ENCODE measurements around the gene AKR1C8. TPM values are rescaled to one million over a fixed set of nuclear protein-coding genes. Genes with fewer than 3 reads are reported as not detected.
"Not testable (repeated sequence)": the region's sequence is repeated elsewhere in the genome, so short reads cannot be mapped to it uniquely, and the experiment has no call there.

Gene AKR1C8
- total RNA-seq, 5 donors from 2014 or later (not counting 1 experiment from before 2014, with no cell fraction given) = 0.46 to 2.0 (median 1.6) TPM; not detected in 1

DNA sequence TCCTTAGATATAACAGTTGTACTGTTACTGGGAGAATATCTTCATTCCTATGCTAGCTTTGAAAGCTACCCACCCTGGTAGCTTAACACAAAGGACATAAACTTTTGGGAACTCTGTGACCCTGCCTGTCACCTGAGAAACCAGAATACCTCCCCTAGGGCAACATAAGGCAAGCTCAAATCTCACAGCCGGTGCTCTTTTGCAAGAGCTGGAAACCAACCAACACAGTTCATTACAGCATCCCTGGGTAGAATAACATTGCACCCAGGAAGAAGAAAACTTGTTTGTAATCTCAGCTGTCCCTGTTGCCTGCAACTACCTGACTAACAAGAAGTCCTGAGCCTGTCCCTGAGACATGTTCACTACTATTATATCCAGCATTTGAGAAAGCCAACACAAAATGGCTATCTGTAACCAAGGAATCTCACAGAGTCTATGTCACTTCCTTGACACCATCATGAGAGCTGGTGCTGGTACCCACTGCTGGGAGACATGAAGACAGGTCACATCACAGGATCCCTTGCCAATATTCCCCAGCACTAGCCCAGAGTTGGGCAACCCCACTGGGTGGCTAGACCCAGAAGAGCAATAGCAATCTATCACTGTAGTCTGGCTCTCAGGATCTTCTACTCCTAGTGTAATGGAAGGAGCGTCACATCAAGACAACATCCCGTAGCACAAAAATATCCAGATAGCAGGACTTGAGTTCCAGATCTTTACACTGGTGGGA is 59.5 kb downstream of the AKR1C8 start:
- ChIA-PET POLR2A (no interaction called here), CTCF (no interaction called here)
- no peaks in the 10 kb centered on the region for H3K36me3 ChIP-seq (ENCODE audit: control insufficient read depth in 2 of 2, extremely low read depth in 1 of 2, insufficient read depth in 1 of 2, low read length in 1 of 2)
- DNase-seq = no peak
- H3K9me3 ChIP-seq = peaks cover 2% of the 10 kb centered on the region
- H3K4me1 ChIP-seq (ENCODE audit: control insufficient read depth in 1 of 2, extremely low read depth in 1 of 2, insufficient read depth in 2 of 2, low read length in 2 of 2) = no peaks in the 10 kb centered on the region
- peaks cover 0 to 2% of the 10 kb centered on the region in 2 experiments for H3K27me3 ChIP-seq (replicated peaks in 1 of 2; ENCODE audit: control insufficient read depth in 2 of 2, extremely low read depth in 1 of 2, insufficient read depth in 2 of 2, low read length in 1 of 2)
- no CpG with 5 or more reads among the region's 3 CpGs for WGBS (ENCODE audit: insufficient coverage)
- no peak for ATAC-seq (replicated peaks in 1 of 4)
- H3K4me1 Mint-ChIP-seq = no peaks in the 10 kb centered on the region
- no peak overlapping the region for H3K27ac ChIP-seq (ENCODE audit: low read length)
- H3K9me3 Mint-ChIP-seq = peaks cover under 1 to 19% (median 9%) of the 10 kb centered on the region in 3 donors
- no peak overlapping the region for H3K27ac Mint-ChIP-seq
- H3K4me3 Mint-ChIP-seq = no peak overlapping the region
- H3K36me3 Mint-ChIP-seq = no peaks in the 10 kb centered on the region
- H3K4me3 ChIP-seq (ENCODE audit: control insufficient read depth in 1 of 2, extremely low read depth in 1 of 2, low read length in 1 of 2) = no peak overlapping the region
- H3K27me3 Mint-ChIP-seq = peaks cover 0 to 10% of the 10 kb centered on the region in 2 donors

DNA sequence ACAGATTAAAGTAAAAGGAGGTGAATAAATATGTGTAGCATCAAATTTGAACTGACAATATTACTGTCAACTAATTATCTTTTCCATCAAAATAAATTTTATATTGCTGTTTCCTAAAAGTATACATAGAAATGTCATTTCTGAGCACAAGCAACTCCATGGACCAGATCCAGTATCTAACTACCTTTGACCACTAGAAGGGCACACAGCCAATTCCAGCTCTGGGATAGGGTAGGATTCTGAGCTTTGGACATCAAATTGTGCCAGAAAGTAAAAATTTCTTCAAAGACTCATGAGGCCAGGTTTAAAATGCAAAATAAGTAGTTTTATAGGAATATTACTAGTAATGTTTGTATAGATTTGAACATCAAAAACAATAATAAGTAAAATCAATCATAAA is 61.1 kb downstream of the AKR1C8 start:
- H3K9me3 Mint-ChIP-seq = peaks cover 4 to 22% (median 13%) of the 10 kb centered on the region in 3 donors

DNA sequence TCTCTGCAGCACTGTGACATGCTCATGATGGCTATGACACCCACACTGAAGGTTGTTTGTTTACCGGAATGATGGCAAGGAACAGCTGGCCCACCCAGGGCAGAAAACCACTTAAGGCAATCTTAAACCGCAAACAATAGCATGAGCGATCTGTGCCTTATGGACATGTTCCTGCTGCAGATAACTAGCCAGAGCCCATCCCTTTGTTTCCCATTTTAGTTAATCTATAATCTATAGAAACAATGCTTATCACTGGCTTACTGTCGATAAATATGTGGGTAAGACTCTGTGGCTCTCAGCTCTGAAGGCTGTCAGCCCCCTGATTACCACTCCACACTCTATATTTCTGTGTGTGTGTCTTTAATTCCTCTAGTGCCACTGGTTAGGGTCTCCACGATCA is 65.0 kb downstream of the AKR1C8 start:
- POLR2A ChIA-PET; H3K36me3 ChIP-seq (ENCODE audit: control insufficient read depth in 2 of 2, extremely low read depth in 1 of 2, insufficient read depth in 1 of 2, low read length in 1 of 2); H3K9me3 ChIP-seq; H3K4me1 ChIP-seq (ENCODE audit: control insufficient read depth in 1 of 2, extremely low read depth in 1 of 2, insufficient read depth in 2 of 2, low read length in 2 of 2); CTCF ChIA-PET; H3K4me1 Mint-ChIP-seq; H3K36me3 Mint-ChIP-seq; H3K4me3 Mint-ChIP-seq; H3K9me3 Mint-ChIP-seq; H3K4me3 ChIP-seq (ENCODE audit: control insufficient read depth in 1 of 2, extremely low read depth in 1 of 2, low read length in 1 of 2); ATAC-seq (replicated peaks in 1 of 4); H3K27ac ChIP-seq (ENCODE audit: low read length); H3K27ac Mint-ChIP-seq; H3K27me3 ChIP-seq (replicated peaks in 1 of 2; ENCODE audit: control insufficient read depth in 2 of 2, extremely low read depth in 1 of 2, insufficient read depth in 2 of 2, low read length in 1 of 2); H3K27me3 Mint-ChIP-seq; DNase-seq: not testable (repeated sequence)
- WGBS (ENCODE audit: insufficient coverage) = 100% methylated on average over 1 of the region's 5 CpGs

More for the DNA sequence above, 61.1 kb downstream of the AKR1C8 start:
- ChIA-PET CTCF (no interaction called here), POLR2A (no interaction called here)
- DNase-seq (no peak), ATAC-seq (replicated peaks in 1 of 4) (no peak)
- Histone ChIP-seq H3K4me1 (ENCODE audit: control insufficient read depth in 1 of 2, extremely low read depth in 1 of 2, insufficient read depth in 2 of 2, low read length in 2 of 2) (no peaks in the 10 kb centered on the region), H3K4me3 (ENCODE audit: control insufficient read depth in 1 of 2, extremely low read depth in 1 of 2, low read length in 1 of 2) (no peak overlapping the region), H3K36me3 (ENCODE audit: control insufficient read depth in 2 of 2, extremely low read depth in 1 of 2, insufficient read depth in 1 of 2, low read length in 1 of 2) (no peaks in the 10 kb centered on the region), H3K27ac (ENCODE audit: low read length) (no peak overlapping the region), H3K27me3 (replicated peaks in 1 of 2; ENCODE audit: control insufficient read depth in 2 of 2, extremely low read depth in 1 of 2, insufficient read depth in 2 of 2, low read length in 1 of 2) (peaks cover 0 to 2% of the 10 kb centered on the region in 2 experiments), H3K9me3 (peaks cover 2% of the 10 kb centered on the region)
- Mint-ChIP-seq H3K27me3 (peaks cover 0 to 12% of the 10 kb centered on the region in 2 donors), H3K36me3 (no peaks in the 10 kb centered on the region), H3K4me1 (no peaks in the 10 kb centered on the region), H3K4me3 (no peak overlapping the region), H3K27ac (no peak overlapping the region)

DNA sequence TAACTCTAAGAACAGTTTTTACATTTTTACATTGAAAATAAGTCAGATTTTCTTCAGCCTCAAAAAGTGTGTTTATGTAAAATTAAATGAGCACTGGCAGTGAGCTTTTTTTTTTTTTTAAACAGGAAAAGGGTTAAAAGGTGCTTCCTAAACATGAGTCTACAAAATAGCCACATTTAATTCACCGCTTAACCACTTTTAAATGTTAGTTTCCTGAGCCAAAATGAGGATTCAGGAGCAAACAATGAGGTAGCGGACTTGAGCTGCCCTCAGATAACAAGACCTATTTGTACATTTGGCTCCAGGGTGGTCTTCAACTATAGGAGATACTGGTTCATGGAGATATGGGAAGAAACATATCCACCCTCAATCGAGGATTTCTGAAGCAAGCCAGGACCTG is 67.9 kb downstream of the AKR1C8 start:
- no peak for DNase-seq
- no peak overlapping the region for H3K27ac Mint-ChIP-seq
- Histone ChIP-seq H3K27ac (ENCODE audit: low read length) (no peak overlapping the region), H3K36me3 (ENCODE audit: control insufficient read depth in 2 of 2, extremely low read depth in 1 of 2, insufficient read depth in 1 of 2, low read length in 1 of 2) (no peaks in the 10 kb centered on the region), H3K4me1 (ENCODE audit: control insufficient read depth in 1 of 2, extremely low read depth in 1 of 2, insufficient read depth in 2 of 2, low read length in 2 of 2) (no peaks in the 10 kb centered on the region), H3K9me3 (no peaks in the 10 kb centered on the region), H3K27me3 (replicated peaks in 1 of 2; ENCODE audit: control insufficient read depth in 2 of 2, extremely low read depth in 1 of 2, insufficient read depth in 2 of 2, low read length in 1 of 2) (no peaks in the 10 kb centered on the region), H3K4me3 (ENCODE audit: control insufficient read depth in 1 of 2, extremely low read depth in 1 of 2, low read length in 1 of 2) (no peak overlapping the region)
- no peak for ATAC-seq (replicated peaks in 1 of 4)
- WGBS (ENCODE audit: insufficient coverage) = 80% methylated on average over 1 of the region's 3 CpGs
- CTCF ChIA-PET = no interaction called here
- H3K4me3 Mint-ChIP-seq = no peak overlapping the region
- POLR2A ChIA-PET = no interaction called here
- H3K27me3 Mint-ChIP-seq = peaks cover 0 to 5% of the 10 kb centered on the region in 2 donors
- no peaks in the 10 kb centered on the region for H3K4me1 Mint-ChIP-seq
- peaks cover 4 to 7% (median 4%) of the 10 kb centered on the region in 3 donors for H3K9me3 Mint-ChIP-seq
- no peaks in the 10 kb centered on the region for H3K36me3 Mint-ChIP-seq

DNA sequence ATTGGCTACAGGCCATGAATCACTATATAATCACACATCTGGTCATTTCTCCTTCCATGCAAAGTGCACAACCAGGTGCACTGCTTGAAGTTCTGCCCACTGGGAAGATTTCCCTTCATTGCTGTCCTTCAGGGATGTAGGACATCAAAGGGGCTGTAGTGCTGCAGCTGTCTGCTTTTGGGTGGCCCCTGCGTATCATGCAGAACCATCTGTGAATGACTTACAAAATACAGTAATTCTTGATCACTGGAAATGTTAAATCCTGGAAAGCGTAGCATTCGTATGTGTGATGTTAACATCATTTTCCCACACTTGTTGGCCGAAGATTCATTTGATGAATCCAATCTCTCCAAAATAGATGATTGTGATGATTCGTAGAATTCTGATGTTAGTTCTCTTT is 68.3 kb downstream of the AKR1C8 start:
- no peaks in the 10 kb centered on the region for H3K27me3 ChIP-seq (replicated peaks in 1 of 2; ENCODE audit: control insufficient read depth in 2 of 2, extremely low read depth in 1 of 2, insufficient read depth in 2 of 2, low read length in 1 of 2)
- no peaks in the 10 kb centered on the region for H3K9me3 ChIP-seq
- H3K4me1 ChIP-seq (ENCODE audit: control insufficient read depth in 1 of 2, extremely low read depth in 1 of 2, insufficient read depth in 2 of 2, low read length in 2 of 2) = no peaks in the 10 kb centered on the region
- WGBS (ENCODE audit: insufficient coverage) = no CpG with 5 or more reads among the region's 5 CpGs
- no peaks in the 10 kb centered on the region for H3K4me1 Mint-ChIP-seq
- H3K27me3 Mint-ChIP-seq = peaks cover 0 to 5% of the 10 kb centered on the region in 2 donors
- no peak overlapping the region for H3K4me3 Mint-ChIP-seq
- H3K36me3 Mint-ChIP-seq = no peaks in the 10 kb centered on the region
- no peak overlapping the region for H3K27ac Mint-ChIP-seq
- H3K4me3 ChIP-seq (ENCODE audit: control insufficient read depth in 1 of 2, extremely low read depth in 1 of 2, low read length in 1 of 2) = no peak overlapping the region
- POLR2A ChIA-PET = no interaction called here
- DNase-seq = no peak
- no peak overlapping the region for H3K27ac ChIP-seq (ENCODE audit: low read length)
- no peak for ATAC-seq (replicated peaks in 1 of 4)
- peaks cover 4 to 7% (median 4%) of the 10 kb centered on the region in 3 donors for H3K9me3 Mint-ChIP-seq
- H3K36me3 ChIP-seq (ENCODE audit: control insufficient read depth in 2 of 2, extremely low read depth in 1 of 2, insufficient read depth in 1 of 2, low read length in 1 of 2) = no peaks in the 10 kb centered on the region
- CTCF ChIA-PET = no interaction called here

DNA sequence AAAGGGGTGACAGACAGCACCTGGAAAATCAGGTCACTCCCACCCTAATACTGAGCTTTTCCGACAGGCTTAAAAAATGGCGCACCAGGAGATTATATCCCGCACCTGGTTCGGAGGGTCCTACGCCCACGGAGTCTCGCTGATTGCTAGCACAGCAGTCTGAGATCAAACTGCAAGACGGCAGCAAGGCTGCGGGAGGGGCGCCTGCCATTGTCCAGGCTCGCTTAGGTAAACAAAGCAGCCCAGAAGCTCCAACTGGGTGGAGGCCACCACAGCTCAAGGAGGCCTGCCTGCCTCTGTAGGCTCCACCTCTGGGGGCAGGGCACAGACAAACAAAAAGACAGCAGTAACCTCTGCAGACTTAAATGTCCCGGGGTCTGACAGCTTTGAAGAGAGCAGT is 75.1 kb downstream of the AKR1C8 start:
- H3K27me3 Mint-ChIP-seq; H3K4me1 ChIP-seq (ENCODE audit: control insufficient read depth in 1 of 2, extremely low read depth in 1 of 2, insufficient read depth in 2 of 2, low read length in 2 of 2); H3K4me3 ChIP-seq (ENCODE audit: control insufficient read depth in 1 of 2, extremely low read depth in 1 of 2, low read length in 1 of 2); H3K27ac ChIP-seq (ENCODE audit: low read length); H3K4me3 Mint-ChIP-seq; H3K4me1 Mint-ChIP-seq; H3K36me3 ChIP-seq (ENCODE audit: control insufficient read depth in 2 of 2, extremely low read depth in 1 of 2, insufficient read depth in 1 of 2, low read length in 1 of 2); H3K27me3 ChIP-seq (replicated peaks in 1 of 2; ENCODE audit: control insufficient read depth in 2 of 2, extremely low read depth in 1 of 2, insufficient read depth in 2 of 2, low read length in 1 of 2); H3K9me3 Mint-ChIP-seq; H3K9me3 ChIP-seq; DNase-seq; CTCF ChIA-PET; POLR2A ChIA-PET; ATAC-seq (replicated peaks in 1 of 4); H3K36me3 Mint-ChIP-seq; H3K27ac Mint-ChIP-seq: not testable (repeated sequence)
- WGBS (ENCODE audit: insufficient coverage) = 89% methylated on average over 5 of the region's 12 CpGs
